KG1 (cell line): ENCODE results near the gene COPZ2.
"Not testable (repeated sequence)": the region's sequence is repeated elsewhere in the genome, so short reads cannot be mapped to it uniquely, and the experiment has no call there.

Source experiments
- DNase-seq: peaks from one replicate; lab custom pipeline; 2025; lab: John Stamatoyannopoulos, UW

COPZ2 gene

GRCh38 chr17:48056246-48056745, 18.7 kb upstream of the COPZ2 start:
- DNase-seq, result no peak

- no peak for DNase-seq
Measured at GRCh38 chr17:48055531-48056245, 18.1 kb upstream of the COPZ2 start.

- no peak for DNase-seq
Measured at GRCh38 chr17:48054238-48055185, 16.9 kb upstream of the COPZ2 start.

GRCh38 chr17:48053758-48054237, 16.2 kb upstream of the COPZ2 start:
- no peak for DNase-seq

DNA sequence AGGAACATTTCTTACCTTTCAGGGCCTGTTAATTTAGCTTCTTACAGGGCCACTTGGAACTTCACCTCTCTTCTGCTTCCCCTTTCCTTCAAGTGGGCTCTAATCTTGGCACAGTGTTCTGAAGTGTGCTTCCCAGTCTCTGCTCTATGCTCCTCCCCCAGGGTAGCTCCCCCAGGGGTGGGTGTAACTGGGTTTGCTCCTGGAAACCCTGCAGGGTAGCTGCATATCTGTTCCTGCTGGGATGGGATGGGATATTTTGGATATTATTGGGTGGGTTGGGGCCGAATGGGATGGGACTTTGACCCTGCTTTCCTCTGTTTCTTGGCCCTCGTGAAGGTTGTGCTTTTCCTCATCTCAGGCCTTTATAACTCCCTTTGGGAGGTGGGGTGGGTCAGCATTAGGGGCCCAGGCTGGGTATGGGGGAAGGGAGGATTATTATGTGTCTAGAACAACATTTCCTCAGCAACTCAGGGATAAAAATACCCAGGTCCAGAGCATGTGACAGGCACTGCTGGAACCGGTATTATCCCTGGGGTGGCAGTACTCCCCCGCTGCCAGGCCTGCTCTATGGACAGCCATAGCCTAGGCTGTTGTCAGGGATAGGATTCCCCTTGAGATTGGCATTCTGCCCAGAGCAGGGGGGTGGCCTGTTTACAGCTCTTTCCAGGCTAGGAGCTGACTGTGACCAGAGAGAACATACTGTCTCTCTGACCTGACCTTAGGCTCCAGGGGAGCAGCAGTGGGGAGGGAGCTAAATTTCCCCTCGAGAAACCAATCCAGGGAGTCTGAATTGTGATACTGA, 15.6 kb upstream of the COPZ2 start:
- no peak for DNase-seq

DNA sequence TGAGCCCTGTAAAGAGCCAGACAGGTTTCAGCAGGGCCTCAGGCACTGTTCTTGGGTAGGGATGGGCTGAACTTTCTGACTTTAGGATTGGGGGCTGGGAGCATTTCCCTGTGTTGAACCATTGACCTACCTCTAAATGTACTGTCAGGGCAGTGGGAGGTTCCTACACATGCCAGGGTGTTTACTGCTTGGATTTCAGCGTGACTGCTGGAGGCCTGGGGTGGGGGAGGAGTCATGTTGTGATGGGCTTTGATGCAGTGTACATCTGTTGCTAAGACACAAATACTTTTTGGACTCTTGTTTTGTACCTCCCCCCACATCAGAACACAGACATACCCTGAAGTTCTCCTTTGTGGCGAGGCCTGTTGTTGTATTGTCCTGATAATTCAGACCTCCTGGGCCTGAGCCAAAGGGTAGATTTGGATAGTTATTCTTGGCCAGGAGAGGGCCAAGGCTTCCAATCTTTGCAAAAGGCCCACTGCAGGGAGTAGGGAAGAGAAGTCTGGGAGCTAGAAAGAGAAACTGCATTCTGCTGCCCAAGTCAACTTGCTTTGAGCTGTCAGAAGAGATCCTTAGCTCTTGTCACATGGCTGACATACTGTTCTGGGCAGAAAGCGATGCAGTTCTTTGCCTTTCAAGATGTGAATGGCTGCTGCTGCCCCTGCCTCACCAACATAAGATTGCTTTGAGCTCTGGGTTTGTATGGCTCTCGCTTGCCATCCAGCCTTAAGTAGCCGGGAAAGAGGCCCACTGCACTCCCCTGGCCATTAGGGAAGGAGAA, 14.3 kb upstream of the COPZ2 start:
- DNase-seq, result no peak

- DNase-seq, result no peak
Measured at GRCh38 chr17:48051283-48051682, 13.7 kb upstream of the COPZ2 start.

DNA sequence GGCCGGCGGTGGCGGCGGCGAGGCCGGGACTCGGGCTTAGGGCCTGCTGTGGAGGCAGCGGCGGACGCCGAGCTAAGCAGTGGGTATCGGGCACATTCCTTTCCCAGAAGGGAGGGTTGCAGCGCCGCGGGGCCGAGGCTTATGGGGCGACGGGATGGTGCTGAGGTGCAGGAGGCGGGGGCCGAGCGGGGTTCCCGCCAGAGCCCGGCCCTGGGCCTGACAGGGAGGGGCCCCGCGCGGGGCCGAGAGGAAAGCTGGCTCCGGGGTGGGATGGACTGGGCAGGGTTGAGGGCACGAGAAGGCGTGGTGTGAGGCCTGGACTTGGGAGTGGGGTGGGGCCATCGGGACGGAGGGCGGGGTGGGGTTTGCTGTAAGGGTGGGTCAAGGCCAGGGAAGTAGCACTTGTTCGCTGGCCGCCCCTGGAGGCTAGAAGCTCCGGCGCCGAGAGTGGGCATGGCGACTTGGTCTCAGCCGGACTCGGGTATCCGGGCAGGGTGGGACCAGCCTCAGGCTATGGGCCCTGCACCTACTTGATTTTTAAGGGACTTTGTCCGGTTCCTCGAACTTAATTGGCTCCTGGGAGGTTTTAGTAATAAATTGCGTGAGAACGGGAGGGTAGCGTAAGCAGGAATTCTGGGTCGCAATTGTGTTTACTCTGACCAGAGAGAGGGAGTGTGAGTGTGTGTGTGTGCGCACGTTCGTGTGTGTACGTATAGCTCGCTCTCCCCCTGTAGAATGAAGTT, 11.0 kb upstream of the COPZ2 start:
- no peak for DNase-seq

DNA sequence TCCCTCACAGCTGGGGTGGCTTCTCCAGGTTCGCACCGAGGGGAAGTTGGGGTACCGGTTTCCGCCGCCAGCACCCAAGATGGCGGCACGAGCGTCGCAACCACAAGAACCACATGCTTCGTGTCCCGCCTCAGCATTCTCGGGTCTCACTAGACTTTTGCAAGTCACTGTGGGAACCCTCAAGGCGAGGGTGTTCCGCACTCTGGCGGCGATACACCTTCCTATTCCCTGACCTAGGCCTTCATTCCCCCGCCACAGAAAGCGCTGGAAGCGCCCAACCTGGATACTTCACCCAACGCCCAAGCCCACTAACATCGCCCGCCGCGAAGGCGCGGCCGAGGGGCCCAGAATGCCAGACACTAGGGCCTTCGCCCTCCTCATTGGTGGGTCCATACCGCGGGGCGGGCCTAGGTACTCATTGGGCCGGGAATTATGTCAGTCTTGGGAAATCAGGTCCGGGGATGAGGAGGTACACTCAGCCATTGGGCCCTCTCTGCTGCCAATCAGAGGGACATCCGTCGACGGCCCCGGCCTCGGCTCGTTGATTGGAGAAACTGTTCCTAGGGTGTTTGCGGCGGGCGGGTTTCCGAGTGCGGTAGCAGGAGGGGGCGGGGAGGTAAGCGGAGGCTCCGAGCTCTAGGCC, 10.3 kb upstream of the COPZ2 start, which contains the start of gene NFE2L1:
NFE2L1 (plus strand) TSS at position 619 of the 643 bp plus-strand sequence. CDS start 2,760 bp downstream, outside the sequence.
- peak; percentile 97 for DNase-seq

- DNase-seq, result no peak
Measured at GRCh38 chr17:48047113-48047740, 9.6 kb upstream of the COPZ2 start.

DNA sequence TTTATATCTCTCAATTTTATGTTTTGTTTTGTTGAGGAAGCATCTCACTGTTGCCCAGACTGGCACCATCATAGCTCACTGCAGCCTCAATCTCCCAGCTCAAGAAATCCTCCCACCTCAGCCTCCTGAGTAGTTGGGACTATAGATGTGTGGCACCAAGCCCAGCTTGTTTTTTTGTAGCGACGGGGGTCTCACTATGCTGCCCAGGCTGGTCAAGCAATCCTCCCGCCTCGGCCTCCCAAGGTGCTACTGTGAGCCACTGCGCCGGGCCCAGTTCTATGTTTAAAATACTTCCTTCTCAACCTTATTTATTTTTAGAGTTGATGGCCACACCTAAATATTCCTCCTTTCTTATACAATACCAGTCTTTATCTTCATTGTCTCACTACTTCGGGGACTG, 8.7 kb upstream of the COPZ2 start:
- DNase-seq, result no peak

DNA sequence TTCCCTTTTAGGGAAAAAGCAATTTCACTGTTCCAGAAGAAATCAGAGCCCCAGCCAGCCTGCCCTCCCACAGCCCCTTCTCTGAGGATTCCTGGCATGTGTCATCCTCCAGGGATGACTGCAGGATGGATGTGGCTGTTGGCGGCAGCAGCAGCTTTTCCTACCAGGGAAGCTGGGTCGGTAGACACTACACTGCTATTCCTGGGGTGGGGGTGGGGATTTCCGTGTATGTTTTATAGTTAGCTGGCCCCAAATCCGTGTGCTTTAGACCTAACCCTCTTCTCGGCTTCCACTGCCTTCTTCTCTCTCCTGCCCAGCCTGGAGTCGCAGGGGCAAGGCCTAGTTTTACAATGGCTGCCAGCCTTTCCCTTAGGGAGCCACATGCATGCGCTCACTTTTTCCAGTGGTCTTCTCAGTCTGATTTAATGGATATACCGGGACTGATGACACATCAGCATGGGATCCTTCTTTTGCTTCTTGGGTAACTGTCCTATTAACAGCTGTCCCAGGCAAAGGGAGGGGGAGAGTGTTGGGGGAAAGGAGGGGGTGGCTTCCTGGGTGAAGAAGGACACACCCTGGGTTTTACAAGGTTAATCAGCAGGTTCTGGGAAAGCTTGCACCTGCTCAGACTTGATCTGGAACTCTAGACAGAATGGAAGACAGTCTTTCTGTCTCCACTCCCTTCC, 7.9 kb upstream of the COPZ2 start:
- no peak for DNase-seq

DNA sequence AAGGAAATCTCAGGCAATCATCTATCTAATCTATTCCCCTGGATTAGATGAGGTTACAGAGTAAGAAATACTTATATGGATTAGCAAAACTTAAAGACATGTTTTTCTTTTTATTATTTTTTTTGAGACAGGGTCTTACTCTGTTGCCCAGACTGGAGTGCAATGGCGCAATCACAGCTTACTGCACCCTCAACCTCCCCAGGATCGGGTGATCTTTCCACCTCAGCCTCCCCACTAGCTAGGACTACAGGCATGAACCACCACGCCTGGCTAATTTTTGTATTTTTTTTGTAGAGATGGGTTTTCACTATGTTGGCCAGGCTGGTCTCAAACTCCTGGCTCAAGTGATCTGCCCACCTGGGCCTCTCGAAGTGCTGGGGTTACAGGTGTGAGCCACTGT, 7.3 kb upstream of the COPZ2 start:
- no peak for DNase-seq

GRCh38 chr17:48043176-48043575, 5.6 kb upstream of the COPZ2 start:
- DNase-seq, result no peak

DNA sequence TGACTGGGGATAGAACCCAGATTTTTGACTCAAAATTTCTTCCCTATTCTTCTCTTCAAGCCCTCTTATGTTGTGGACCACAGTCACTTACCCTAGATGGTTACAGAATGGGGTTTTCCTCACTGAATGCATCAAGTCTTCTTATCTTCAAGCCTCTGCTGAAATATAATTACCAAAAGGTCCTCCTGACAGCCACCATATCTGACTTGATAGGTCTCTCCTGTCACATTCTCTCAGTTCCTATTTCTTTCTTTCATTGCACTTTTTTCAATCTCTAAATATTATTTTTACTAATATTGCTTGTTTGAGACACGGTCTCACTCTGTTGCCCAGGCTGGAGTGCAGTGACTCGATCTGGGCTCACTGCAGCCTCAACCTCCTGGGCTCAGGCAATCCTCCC, 1.1 kb upstream of the COPZ2 start:
- DNase-seq, result no peak

DNA sequence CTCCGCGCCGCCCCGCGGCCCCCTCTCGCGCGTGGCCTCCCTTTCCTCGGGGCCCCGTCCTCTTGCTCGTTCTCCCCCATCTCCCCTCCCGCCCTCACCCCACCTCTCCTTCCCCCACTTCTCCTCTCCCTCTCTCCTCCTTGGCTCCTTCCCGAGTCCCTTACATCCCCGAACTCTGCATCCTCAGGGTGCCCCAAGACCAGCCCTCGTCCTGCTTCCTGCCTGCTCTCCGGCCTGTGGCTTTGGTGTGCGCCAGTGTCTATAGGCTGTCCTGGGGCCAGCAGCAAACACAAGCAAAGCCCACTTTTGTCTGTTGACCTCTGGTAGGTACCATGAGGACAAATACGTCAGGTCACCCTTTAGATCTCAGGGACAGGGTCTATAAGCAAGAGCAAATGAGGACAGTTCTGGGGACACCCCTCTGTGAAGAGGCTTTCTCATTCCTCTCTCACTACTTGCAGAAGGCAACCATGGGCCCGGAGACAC, 284 bp upstream of the COPZ2 start:
- DNase-seq, result no peak

GRCh38 chr17:48036693-48037035, 933 bp downstream of the COPZ2 start:
- DNase-seq, result no peak

DNA sequence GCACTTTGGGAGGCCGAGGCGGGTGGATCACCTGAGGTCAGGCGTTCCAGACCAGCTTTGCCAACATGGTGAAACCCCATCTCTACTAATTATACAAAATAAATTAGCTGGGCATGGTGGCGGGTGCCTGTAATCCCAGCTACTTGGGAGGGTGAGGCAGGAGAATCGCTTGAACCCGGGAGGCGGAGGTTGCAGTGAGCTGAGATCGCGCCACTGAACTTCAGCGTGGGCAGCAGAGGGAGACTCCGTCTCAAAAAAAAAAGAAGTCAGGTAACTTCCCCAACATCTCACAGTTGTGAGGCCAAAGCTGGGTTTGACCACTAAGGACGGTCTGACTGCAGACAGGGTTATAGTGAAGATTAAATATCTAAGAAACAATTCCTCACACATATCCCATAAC, 2.9 kb downstream of the COPZ2 start:
- not testable (repeated sequence) for DNase-seq

- DNase-seq, result no peak
Measured at GRCh38 chr17:48031966-48032365, 5.6 kb downstream of the COPZ2 start.
